Measurements from ENCODE around the gene SLC24A3.

DNA sequence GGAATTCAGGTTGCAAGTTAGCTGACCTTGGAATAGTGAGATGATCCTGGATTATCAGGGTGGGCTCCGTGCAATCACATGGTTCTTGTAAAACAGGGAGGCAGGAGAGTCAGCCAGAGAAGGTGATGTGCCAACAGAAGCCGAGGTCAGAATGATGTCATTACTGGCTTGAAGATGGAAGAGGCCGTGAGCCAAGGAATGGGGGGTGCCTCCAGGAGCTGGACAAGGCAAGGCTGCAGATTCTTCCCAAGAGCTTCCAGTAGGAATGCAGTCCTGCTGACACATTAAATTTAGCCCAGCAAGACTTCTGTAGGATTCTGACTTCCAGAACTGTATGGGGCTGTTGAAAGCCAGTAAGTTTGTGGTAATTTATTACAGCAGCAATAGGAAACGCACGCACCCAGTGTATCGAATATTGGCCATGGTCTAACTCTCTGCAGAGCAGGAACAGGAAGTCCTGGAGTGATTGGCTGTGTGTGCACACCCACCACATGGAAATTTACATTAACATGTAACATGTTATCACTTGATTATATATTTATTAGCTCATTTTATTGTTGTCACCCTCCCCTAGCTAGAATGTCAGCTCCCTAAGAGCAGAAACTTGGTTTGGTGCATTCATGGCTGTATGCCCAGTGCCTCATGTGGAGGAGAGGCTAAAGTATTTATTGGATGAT lies 19.1 kb downstream of the SLC24A3 start:
- TF ChIP-seq POLR2A (IDR thresholded peaks at IDR 0.05) (no peak), POLR2AphosphoS5 (IDR thresholded peaks at IDR 0.05) (no peak)

Data from breast epithelium (tissue), 3 donors.